Activated CD8-positive, alpha-beta memory T cell treated with anti-CD3 and anti-CD28 coated beads for 4 hours (primary cell): ENCODE measurements around the gene IMMP2L.
A peak's percentile ranks its signal among the peaks of the same experiment; 100 is the strongest.

ENCODE experiments used
- DNase-seq, 2 donors: peaks; one replicate each; pipeline ENCODE4 v3.0.0-alpha.2; 2020; ENCODE audit warnings: low read depth in 2 of 2

Gene IMMP2L

GRCh38 chr7:111159426-111159825, 402.9 kb downstream of the IMMP2L start:
- no peak for DNase-seq

GRCh38 chr7:111150709-111151108, 411.6 kb downstream of the IMMP2L start:
- DNase-seq = no peak

- DNase-seq = no peak
Measured at GRCh38 chr7:111147708-111148533, 414.4 kb downstream of the IMMP2L start.

- DNase-seq = no peak
Measured at GRCh38 chr7:111146136-111146535, 416.2 kb downstream of the IMMP2L start.

- DNase-seq = no peak
Measured at GRCh38 chr7:111145472-111145871, 416.8 kb downstream of the IMMP2L start.

- no peak for DNase-seq
Measured at GRCh38 chr7:111140091-111140865, 422.0 kb downstream of the IMMP2L start.

- DNase-seq = no peak
Measured at GRCh38 chr7:111138586-111138985, 423.7 kb downstream of the IMMP2L start.

- DNase-seq = peak in 1 of 2 donors; percentile 26
Measured at GRCh38 chr7:111138193-111138569, 424.1 kb downstream of the IMMP2L start.

- DNase-seq = no peak
Measured at GRCh38 chr7:111137296-111138192, 424.7 kb downstream of the IMMP2L start.

GRCh38 chr7:111132833-111133232, 429.5 kb downstream of the IMMP2L start:
- DNase-seq = no peak

GRCh38 chr7:111129435-111129834, 432.9 kb downstream of the IMMP2L start:
- no peak for DNase-seq

- no peak for DNase-seq
Measured at GRCh38 chr7:111126987-111127386, 435.3 kb downstream of the IMMP2L start.

GRCh38 chr7:111115966-111116365, 446.3 kb downstream of the IMMP2L start:
- no peak for DNase-seq

GRCh38 chr7:111113263-111114017, 448.9 kb downstream of the IMMP2L start:
- DNase-seq = no peak

GRCh38 chr7:111112439-111112838, 449.9 kb downstream of the IMMP2L start:
- no peak for DNase-seq

- DNase-seq = no peak
Measured at GRCh38 chr7:111108496-111108895, 453.8 kb downstream of the IMMP2L start.

GRCh38 chr7:111108000-111108399, 454.3 kb downstream of the IMMP2L start:
- no peak for DNase-seq

- no peak for DNase-seq
Measured at GRCh38 chr7:111107579-111107978, 454.7 kb downstream of the IMMP2L start.

- no peak for DNase-seq
Measured at GRCh38 chr7:111105269-111105668, 457.0 kb downstream of the IMMP2L start.

- DNase-seq = no peak
Measured at GRCh38 chr7:111104710-111105109, 457.6 kb downstream of the IMMP2L start.

GRCh38 chr7:111103678-111104274, 458.5 kb downstream of the IMMP2L start:
- DNase-seq = no peak
